H1 (cell line): ENCODE results near the gene ZNF366. TPM values are rescaled to one million over a fixed set of nuclear protein-coding genes. Genes with fewer than 3 reads are reported as not detected.

Source experiments
- CTCF ChIA-PET: fragments of 300-600 bp; sonication (Branson Sonifier 250); formaldehyde crosslinking; loops from one replicate; lab custom pipeline; 2021; ENCODE audit not compliant: partially characterized antibody; lab: Charles Lee
- POLR2A ChIA-PET: fragments of 300-600 bp; sonication (Branson Sonifier 250); formaldehyde crosslinking; loops from one replicate; lab custom pipeline; 2021; ENCODE audit warnings: inconsistent platforms; ENCODE audit not compliant: partially characterized antibody; lab: Charles Lee
- DNase-seq, 2 experiments: peaks; one replicate each; pipeline versions ENCODE4 v3.0.0 to v3.0.0-alpha.2; 2010 to 2022; ENCODE audit warnings: low spot score in 2 of 2, low read depth in 1 of 2, mixed read lengths in 1 of 2
- FAIRE-seq: peaks from 2 replicates; lab custom pipeline; 2011; peaks lifted over from hg19 to GRCh38; lab: Jason Lieb, UNC
- H2AFZ ChIP-seq: 2 replicates; pipeline ENCODE4 v1.8.1; 2012; ENCODE audit warnings: low read length, inconsistent platforms
- H2AK5ac ChIP-seq: 2 replicates; pipeline ENCODE4 v1.6.1; 2013; ENCODE audit warnings: low read depth, low read length
- H2BK120ac ChIP-seq: replicated peaks from 2 replicates; pipeline ENCODE3; 2013; ENCODE audit warnings: low read depth, low read length, inconsistent platforms
- H2BK12ac ChIP-seq: 2 replicates; pipeline ENCODE4 v1.6.1; 2013; ENCODE audit warnings: low read depth, low read length
- H2BK15ac ChIP-seq: 2 replicates; pipeline ENCODE4 v1.6.1; 2013; ENCODE audit warnings: low read length
- H2BK20ac ChIP-seq: 2 replicates; pipeline ENCODE4 v1.6.1; 2013; ENCODE audit warnings: low read length
- H2BK5ac ChIP-seq: 2 replicates; pipeline ENCODE4 v1.6.1; 2013; ENCODE audit warnings: low read depth, low read length
- H3K14ac ChIP-seq: 2 replicates; pipeline ENCODE4 v1.6.1; 2013; ENCODE audit warnings: inconsistent platforms; ENCODE audit not compliant: insufficient read length
- H3K18ac ChIP-seq: 2 replicates; pipeline ENCODE4 v1.6.1; 2013; ENCODE audit warnings: low read length; ENCODE audit errors: extremely low read depth
- H3K23ac ChIP-seq: 2 replicates; pipeline ENCODE4 v1.6.1; 2013; ENCODE audit warnings: inconsistent platforms; ENCODE audit not compliant: insufficient read length
- H3K23me2 ChIP-seq: 2 replicates; pipeline ENCODE4 v1.6.1; 2013; ENCODE audit warnings: low read depth, low read length
- H3K27ac ChIP-seq: 2 replicates; pipeline ENCODE4 v1.6.1; 2011; ENCODE audit warnings: low read depth, low read length, inconsistent platforms
- H3K27me3 ChIP-seq, 4 experiments: replicated peaks in 1 of 4; 1 replicate in 1 of 4; 2 replicates in 3 of 4; pipeline versions ENCODE4 v1.6.1 to v1.8.1; 2011 to 2013; ENCODE audit warnings: low read length in 3 of 4, mild to moderate bottlenecking in 3 of 4, inconsistent platforms in 2 of 4, mixed read lengths in 2 of 4, moderate library complexity in 1 of 4; ENCODE audit not compliant: control insufficient read depth in 3 of 4, insufficient read depth in 3 of 4; ENCODE audit errors: extremely low read depth in 1 of 4
- H3K36me3 ChIP-seq, 4 experiments: 2 replicates each; pipeline versions ENCODE4 v1.6.1 to v1.8.1; 2011 to 2013; ENCODE audit warnings: mild to moderate bottlenecking in 4 of 4, low read length in 3 of 4, moderate library complexity in 2 of 4, control low read depth in 1 of 4, inconsistent platforms in 1 of 4; ENCODE audit not compliant: insufficient read depth in 4 of 4, control insufficient read depth in 2 of 4
- H3K4ac ChIP-seq: replicated peaks from 2 replicates; pipeline ENCODE3; 2013; ENCODE audit warnings: low read length, low read depth, mixed read lengths, inconsistent platforms; ENCODE audit not compliant: insufficient read length
- H3K4me1 ChIP-seq, 4 experiments: replicated peaks in 1 of 4; 1 replicate in 1 of 4; 2 replicates in 3 of 4; pipeline versions ENCODE4 v1.6.1 to v1.8.1; 2011 to 2013; ENCODE audit warnings: low read length in 3 of 4, inconsistent platforms in 2 of 4, mixed read lengths in 1 of 4; ENCODE audit not compliant: insufficient read depth in 4 of 4, control insufficient read depth in 3 of 4
- H3K4me2 ChIP-seq, 2 experiments: 2 replicates each; pipeline versions ENCODE4 v1.6.1 to v1.8.1; 2011 to 2013; ENCODE audit warnings: low read depth in 2 of 2, low read length in 2 of 2, control low read depth in 1 of 2, inconsistent platforms in 1 of 2, mild to moderate bottlenecking in 1 of 2; ENCODE audit not compliant: insufficient read depth in 1 of 2
- H3K4me3 ChIP-seq, 4 experiments: fragments of 200-600, 300-600 bp in 1 of 4; sonication (generic), shearing (Covaris generic), sonication (Bioruptor Twin) in 1 of 4; 2 replicates each; pipeline versions ENCODE4 v1.5.1 to v1.8.1; 2011 to 2016; ENCODE audit warnings: low read length in 4 of 4, low read depth in 3 of 4, control low read depth in 2 of 4, inconsistent platforms in 2 of 4, mild to moderate bottlenecking in 2 of 4, mixed read lengths in 1 of 4, moderate library complexity in 1 of 4; ENCODE audit not compliant: insufficient read depth in 2 of 4; ENCODE audit errors: extremely low read depth in 1 of 4
- H3K56ac ChIP-seq: replicated peaks from 2 replicates; pipeline ENCODE3; 2013; ENCODE audit warnings: low read depth, mild to moderate bottlenecking, mixed read lengths, low read length, inconsistent platforms; ENCODE audit not compliant: insufficient read length
- H3K79me1 ChIP-seq: 2 replicates; pipeline ENCODE4 v1.6.1; 2013; ENCODE audit warnings: low read depth, low read length, control low read depth
- H3K79me2 ChIP-seq, 2 experiments: 2 replicates each; pipeline versions ENCODE4 v1.6.1 to v1.8.1; 2012 to 2013; ENCODE audit warnings: low read length in 2 of 2, mild to moderate bottlenecking in 2 of 2, inconsistent platforms in 1 of 2; ENCODE audit not compliant: insufficient read depth in 2 of 2, control insufficient read depth in 1 of 2
- H3K9ac ChIP-seq, 4 experiments: replicated peaks in 1 of 4; 1 replicate in 1 of 4; 2 replicates in 3 of 4; pipeline versions ENCODE4 v1.6.1 to v1.8.1; 2011 to 2013; ENCODE audit warnings: low read depth in 3 of 4, low read length in 3 of 4, control low read depth in 2 of 4, mild to moderate bottlenecking in 2 of 4, moderate library complexity in 2 of 4, inconsistent platforms in 1 of 4; ENCODE audit errors: extremely low read depth in 1 of 4
- H3K9me3 ChIP-seq, 2 experiments: 2 replicates each; pipeline versions ENCODE4 v1.6.1 to v1.8.1; 2012 to 2013; ENCODE audit warnings: mild to moderate bottlenecking in 2 of 2, moderate library complexity in 2 of 2, control low read depth in 1 of 2, inconsistent platforms in 1 of 2, low read depth in 1 of 2, low read length in 1 of 2, mixed read lengths in 1 of 2; ENCODE audit not compliant: insufficient read depth in 2 of 2
- H4K20me1 ChIP-seq, 2 experiments: replicated peaks in 1 of 2; 2 replicates each; pipeline versions ENCODE3 to v1.8.1; 2011 to 2013; ENCODE audit warnings: inconsistent platforms in 2 of 2, low read length in 2 of 2, mild to moderate bottlenecking in 1 of 2; ENCODE audit not compliant: insufficient read depth in 2 of 2, control insufficient read depth in 1 of 2
- H4K5ac ChIP-seq: 2 replicates; pipeline ENCODE4 v1.6.1; 2013; ENCODE audit warnings: low read length, low read depth, mixed read lengths, inconsistent platforms; ENCODE audit not compliant: insufficient read length
- H4K8ac ChIP-seq: 2 replicates; pipeline ENCODE4 v1.8.0; 2013; ENCODE audit warnings: mild to moderate bottlenecking, moderate library complexity, low read length, inconsistent platforms; ENCODE audit not compliant: insufficient read depth; ENCODE audit errors: extremely low read depth
- H4K91ac ChIP-seq: replicated peaks from 2 replicates; pipeline ENCODE3; 2013; ENCODE audit warnings: low read length, mixed read lengths, inconsistent platforms; ENCODE audit not compliant: insufficient read length
- CTCF ChIP-seq, 3 experiments: IDR thresholded peaks; 1 replicate in 2 of 3; 2 replicates in 1 of 3; pipeline versions ENCODE4 v1.5.1 to v1.6.1; 2011; ENCODE audit warnings: low read length in 3 of 3, mild to moderate bottlenecking in 3 of 3, inconsistent platforms in 2 of 3, low read depth in 1 of 3, moderate library complexity in 1 of 3; ENCODE audit not compliant: insufficient read depth in 1 of 3; ENCODE audit errors: control extremely low read depth in 1 of 3
- USF2 ChIP-seq: IDR thresholded peaks from 2 replicates; pipeline ENCODE4 v1.6.1; 2011; ENCODE audit warnings: low read length, improper control_type of control experiment
- WGBS, 2 experiments: shearing (Covaris generic) in 1 of 2; methylation state at CpG; one replicate each; pipeline versions ENCODE4 v1.1.6 to v1.1.7; 2013 to 2015; ENCODE audit warnings: low lambda C conversion rate in 2 of 2, mixed read lengths in 2 of 2, inconsistent platforms in 1 of 2, low coverage in 1 of 2, missing lambda C conversion rate in 1 of 2; ENCODE audit not compliant: insufficient replicate concordance in 2 of 2, insufficient coverage in 1 of 2, insufficient read length in 1 of 2; ENCODE audit errors: extremely low coverage in 1 of 2, missing lambda C conversion rate in 1 of 2; 5-methylcytosine and 5-hydroxymethylcytosine counted together
- polyA plus RNA-seq, 7 experiments: library from polyadenylated mRNA; depleted of rRNA in 3 of 7; stranded (reverse) in 5 of 7; unstranded in 2 of 7; fragments of >200 nt in 5 of 7; fragments of 200-250 nt in 2 of 7; gene quantifications; 1 replicate in 5 of 7; 2 replicates in 1 of 7; 4 replicates in 1 of 7; pipeline versions ENCODE4 v1.2.1 to v1.2.3, GENCODE V29; 2011 to 2013; ENCODE audit warnings: missing spikeins in 2 of 7, mixed read lengths in 2 of 7
- total RNA-seq: library from RNA; stranded (reverse); fragmentation: NEBNext Ultra II Directional; extraction: Animal tissue kit (Norgen Biotek cat#: 25700); gene quantifications from 2 replicates; pipeline ENCODE4 v1.2.1, GENCODE V29; 2021

Gene ZNF366
- total and polyA plus RNA-seq, 2 of the 8 experiments (the other 6 are each of a cell fraction or from before 2014, with no cell fraction given), result not detected

GRCh38 chr5:72417333-72418062, 89.7 kb downstream of the ZNF366 start:
- Histone ChIP-seq H3K27ac (no peak overlapping the region), H3K79me1 (no peaks in the 10 kb centered on the region), H4K8ac (no peak overlapping the region), H4K5ac (no peak overlapping the region), H3K4ac (no peak overlapping the region), H4K91ac (no peak overlapping the region), H3K9ac (no peak overlapping the region), H3K4me2 (no peak overlapping the region), H4K20me1 (no peaks in the 10 kb centered on the region), H3K4me3 (no peak overlapping the region), H3K14ac (no peak overlapping the region), H2BK12ac (no peak overlapping the region), H2BK5ac (no peak overlapping the region), H2AFZ (peak overlapping the region; percentile 54; the same call in 1 of the 2 replicates), H2BK15ac (no peak overlapping the region), H2AK5ac (0 out of 2 replicates have a peak overlapping the region, but pooled peaks have one; percentile 24), H3K79me2 (no peaks in the 10 kb centered on the region), H3K27me3 (no peaks in the 10 kb centered on the region), H2BK120ac (no peak overlapping the region), H3K36me3 (no peaks in the 10 kb centered on the region), H3K9me3 (no peaks in the 10 kb centered on the region), H3K18ac (no peak overlapping the region), H3K4me1 (no peaks in the 10 kb centered on the region), H3K56ac (no peak overlapping the region), H2BK20ac (no peak overlapping the region), H3K23me2 (peaks cover 3% of the 10 kb centered on the region; the same call in 1 of the 2 replicates), H3K23ac (no peak overlapping the region)
- FAIRE-seq (no peak), DNase-seq (no peak)
- ChIA-PET POLR2A (no interaction called here), CTCF (no interaction called here)
- TF ChIP-seq CTCF (IDR thresholded peaks at IDR 0.05; ENCODE audit: control extremely low read depth in 1 of 3, insufficient read depth in 1 of 3, low read depth in 1 of 3, low read length in 3 of 3) (peak in 1 of 3 experiments; percentile 8; a peak in 1 of 4 replicates), USF2 (no peak)
- WGBS, 2 experiments, result 97% methylated on average over 48 of the region's 48 CpGs; no CpG with 5 or more reads in 1 of the 2 experiments
